Neutrophil (primary cell): ENCODE measurements around the gene TPGS2.
"Not testable (repeated sequence)": the region's sequence is repeated elsewhere in the genome, so short reads cannot be mapped to it uniquely, and the experiment has no call there.

Experiments used
- H3K27ac ChIP-seq: fragments of 200-600 bp; sonication (generic); 2 replicates; pipeline ENCODE4 v1.5.1; 2016; ENCODE audit warnings: mild to moderate bottlenecking, moderate library complexity
- H3K27me3 ChIP-seq: fragments of 200-600 bp; sonication (generic); 2 replicates; pipeline ENCODE4 v1.6.0; 2016; ENCODE audit warnings: mild to moderate bottlenecking
- H3K36me3 ChIP-seq: fragments of 200-600 bp; sonication (generic); 2 replicates; pipeline ENCODE4 v1.5.1; 2017
- H3K4me1 ChIP-seq, 2 experiments: fragments of 200-600 bp in 1 of 2; sonication (generic) in 1 of 2; 1 replicate in 1 of 2; 2 replicates in 1 of 2; pipeline versions ENCODE4 v1.5.1 to v1.6.1; 2013 to 2016; ENCODE audit warnings: low read depth in 1 of 2, low read length in 1 of 2, mild to moderate bottlenecking in 1 of 2, moderate library complexity in 1 of 2; ENCODE audit not compliant: control insufficient read depth in 1 of 2, insufficient read depth in 1 of 2
- H3K4me3 ChIP-seq, 2 experiments: fragments of 200-600 bp in 1 of 2; sonication (generic) in 1 of 2; 1 replicate in 1 of 2; 2 replicates in 1 of 2; pipeline ENCODE4 v1.5.1; 2013 to 2016; ENCODE audit warnings: low read depth in 1 of 2, low read length in 1 of 2, mild to moderate bottlenecking in 1 of 2, moderate library complexity in 1 of 2
- H3K9me3 ChIP-seq: fragments of 200-600 bp; sonication (generic); 2 replicates; pipeline ENCODE4 v1.5.1; 2016
- TF ChIP-seq, protein P1 (sequence below): fragments of 200-600 bp; sonication (generic); IDR thresholded peaks from 2 replicates; pipeline ENCODE4 v1.5.1; 2016; ENCODE audit warnings: antibody characterized with exemption

TPGS2 gene

DNA sequence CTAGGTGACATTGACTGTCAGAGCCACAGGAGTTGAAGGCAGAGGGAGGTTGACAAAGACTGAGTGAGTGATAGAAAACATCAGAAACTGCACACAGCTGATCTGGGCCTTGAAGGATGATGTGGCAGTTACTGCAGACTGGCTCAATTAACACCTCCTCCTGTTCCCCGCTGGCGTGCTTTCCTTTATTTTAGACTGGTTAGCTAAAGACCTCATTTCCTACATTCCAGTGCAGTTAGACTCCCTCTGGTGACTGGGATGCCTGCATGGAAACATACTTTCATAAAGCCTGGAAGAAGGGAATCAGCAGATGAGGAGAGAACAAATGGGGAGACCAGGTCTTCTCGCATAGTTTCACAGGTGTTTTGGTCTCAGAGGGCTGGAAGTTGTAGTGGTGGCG, 7.1 kb downstream of the TPGS2 start:
- Histone ChIP-seq H3K4me3 (no peak overlapping the region), H3K27ac (no peak overlapping the region), H3K4me1 (no peaks in the 10 kb centered on the region), H3K27me3 (no peaks in the 10 kb centered on the region), H3K9me3 (no peaks in the 10 kb centered on the region), H3K36me3 (peaks cover 11% of the 10 kb centered on the region)
- TF ChIP-seq, protein P1, sequence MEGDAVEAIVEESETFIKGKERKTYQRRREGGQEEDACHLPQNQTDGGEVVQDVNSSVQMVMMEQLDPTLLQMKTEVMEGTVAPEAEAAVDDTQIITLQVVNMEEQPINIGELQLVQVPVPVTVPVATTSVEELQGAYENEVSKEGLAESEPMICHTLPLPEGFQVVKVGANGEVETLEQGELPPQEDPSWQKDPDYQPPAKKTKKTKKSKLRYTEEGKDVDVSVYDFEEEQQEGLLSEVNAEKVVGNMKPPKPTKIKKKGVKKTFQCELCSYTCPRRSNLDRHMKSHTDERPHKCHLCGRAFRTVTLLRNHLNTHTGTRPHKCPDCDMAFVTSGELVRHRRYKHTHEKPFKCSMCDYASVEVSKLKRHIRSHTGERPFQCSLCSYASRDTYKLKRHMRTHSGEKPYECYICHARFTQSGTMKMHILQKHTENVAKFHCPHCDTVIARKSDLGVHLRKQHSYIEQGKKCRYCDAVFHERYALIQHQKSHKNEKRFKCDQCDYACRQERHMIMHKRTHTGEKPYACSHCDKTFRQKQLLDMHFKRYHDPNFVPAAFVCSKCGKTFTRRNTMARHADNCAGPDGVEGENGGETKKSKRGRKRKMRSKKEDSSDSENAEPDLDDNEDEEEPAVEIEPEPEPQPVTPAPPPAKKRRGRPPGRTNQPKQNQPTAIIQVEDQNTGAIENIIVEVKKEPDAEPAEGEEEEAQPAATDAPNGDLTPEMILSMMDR, result no peak

DNA sequence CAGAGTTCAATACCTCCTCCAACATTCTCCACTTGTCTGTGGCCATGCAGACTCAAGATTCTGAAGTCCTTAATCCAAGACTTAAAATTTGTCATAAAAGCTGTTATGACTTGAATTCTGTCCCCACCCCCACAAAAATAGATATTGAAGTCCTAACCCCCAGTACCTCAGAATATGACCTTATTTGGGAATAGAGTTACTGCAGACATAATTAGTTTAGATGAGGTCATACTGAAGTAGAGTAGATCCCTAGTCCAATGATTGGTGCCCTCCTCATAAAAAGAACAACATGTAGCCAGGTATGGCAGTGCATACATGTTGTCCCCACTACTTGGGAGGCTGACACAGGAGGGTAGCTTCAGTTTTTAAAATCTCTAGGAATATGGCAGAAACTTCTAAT, 9.2 kb downstream of the TPGS2 start:
- Histone ChIP-seq H3K4me1 (no peaks in the 10 kb centered on the region), H3K9me3 (no peaks in the 10 kb centered on the region), H3K27ac (no peak overlapping the region), H3K27me3 (no peaks in the 10 kb centered on the region), H3K4me3 (no peak overlapping the region), H3K36me3 (peaks cover 25% of the 10 kb centered on the region)
- TF ChIP-seq, protein P1, result no peak

DNA sequence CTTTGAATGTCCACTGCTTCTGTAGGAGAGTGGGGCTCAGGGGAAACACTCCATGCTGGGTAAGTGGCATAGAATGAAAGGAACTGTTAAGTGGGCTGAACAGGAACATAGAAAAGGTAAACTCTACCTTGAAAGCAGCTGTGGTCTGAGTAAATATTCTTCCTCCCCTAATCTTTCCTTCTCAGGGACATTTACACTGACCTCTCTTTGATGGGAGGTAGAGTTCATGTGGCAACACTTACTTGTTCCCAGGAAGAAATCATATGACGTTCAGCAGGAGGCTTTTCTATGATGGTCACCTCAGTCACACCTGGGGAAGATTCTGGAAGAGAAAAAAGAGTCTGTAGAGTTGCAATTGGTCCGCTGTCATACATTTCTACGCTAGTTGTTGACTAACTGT, 10.2 kb downstream of the TPGS2 start:
- Histone ChIP-seq H3K36me3 (peaks cover 25% of the 10 kb centered on the region), H3K4me1 (no peaks in the 10 kb centered on the region), H3K27me3 (no peaks in the 10 kb centered on the region), H3K27ac (no peak overlapping the region), H3K9me3 (no peaks in the 10 kb centered on the region), H3K4me3 (no peak overlapping the region)
- TF ChIP-seq, protein P1, result no peak

DNA sequence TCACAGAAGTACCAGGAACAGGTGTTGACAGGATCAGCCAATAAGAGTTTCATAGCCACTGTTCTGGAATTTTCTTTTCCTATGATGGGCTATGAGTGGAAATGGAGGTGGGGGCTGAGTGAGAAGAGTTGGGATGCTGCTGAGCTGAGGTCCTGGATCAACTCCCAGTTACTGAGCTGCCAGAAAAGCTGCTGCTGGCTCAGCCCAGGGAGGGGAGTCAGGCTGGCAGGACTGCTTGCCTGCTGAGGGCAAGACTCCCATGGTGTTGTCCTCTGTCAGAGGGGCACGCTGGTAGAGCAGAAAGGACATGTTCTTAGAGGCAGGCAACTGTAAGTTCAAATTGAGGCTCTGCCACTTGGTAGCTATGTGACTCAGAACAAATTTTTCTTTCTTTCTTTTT, 11.8 kb downstream of the TPGS2 start:
- Histone ChIP-seq H3K4me1 (no peaks in the 10 kb centered on the region), H3K27ac (no peak overlapping the region), H3K36me3 (peaks cover 25% of the 10 kb centered on the region), H3K4me3 (no peak overlapping the region), H3K27me3 (no peaks in the 10 kb centered on the region), H3K9me3 (no peaks in the 10 kb centered on the region)
- TF ChIP-seq, protein P1, result no peak

DNA sequence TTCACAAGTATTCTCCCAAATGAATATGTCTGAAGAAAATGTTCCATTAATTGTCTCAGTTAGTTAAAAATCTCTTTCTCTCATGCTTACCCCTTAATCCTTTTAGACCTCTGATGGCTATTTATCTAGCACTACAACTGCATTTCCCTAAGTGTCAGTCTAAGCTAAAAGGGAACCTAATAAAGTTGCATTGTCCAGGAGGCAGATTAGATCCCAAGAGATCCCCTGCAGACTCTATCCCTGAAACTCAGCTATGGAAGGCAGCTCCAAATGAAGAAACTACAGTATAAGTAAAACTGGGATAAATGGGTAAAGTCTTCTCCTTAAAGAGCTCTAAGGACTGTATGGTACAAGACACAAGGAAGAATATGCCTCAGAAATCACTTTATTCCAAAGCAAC, 12.7 kb downstream of the TPGS2 start:
- peaks cover 25% of the 10 kb centered on the region for H3K36me3 ChIP-seq

DNA sequence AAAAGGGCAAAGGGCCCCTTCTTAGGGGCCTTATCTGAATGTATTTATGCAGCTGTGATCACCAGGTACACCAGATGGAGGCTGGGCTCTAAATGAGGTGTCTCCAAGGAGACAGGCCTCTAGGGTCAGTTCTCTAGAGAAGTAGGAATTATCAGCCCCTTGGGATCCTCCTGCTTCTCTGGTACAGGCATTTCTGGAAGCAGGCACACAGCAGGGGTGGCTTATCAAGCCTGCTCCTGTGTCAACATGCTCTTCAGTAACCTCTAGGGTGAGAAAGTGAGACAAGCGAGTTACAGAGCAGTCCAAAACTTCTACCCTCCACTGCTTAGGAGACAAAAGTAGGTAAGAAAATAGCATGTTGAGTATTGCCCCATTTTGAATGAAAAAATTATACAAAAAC, 13.8 kb downstream of the TPGS2 start:
- Histone ChIP-seq H3K27me3 (no peaks in the 10 kb centered on the region), H3K4me1 (no peaks in the 10 kb centered on the region), H3K9me3 (no peaks in the 10 kb centered on the region), H3K36me3 (peaks cover 25% of the 10 kb centered on the region), H3K4me3 (no peak overlapping the region), H3K27ac (no peak overlapping the region)
- TF ChIP-seq, protein P1, result no peak

More for the DNA sequence above, 12.7 kb downstream of the TPGS2 start:
- not testable (repeated sequence) for H3K27ac ChIP-seq, H3K4me3 ChIP-seq, H3K9me3 ChIP-seq, H3K4me1 ChIP-seq, H3K27me3 ChIP-seq
